Right lobe of liver (tissue), 6 donors: Measurements from ENCODE around the gene IFIT1. TPM values are rescaled to one million over a fixed set of nuclear protein-coding genes. Genes with fewer than 3 reads are reported as not detected.

Experiments
- ATAC-seq, 4 donors: fragments of 200-7000 bp; cut with Tn5 transposase; one replicate each; pipeline ENCODE4 v1.9.1; 2020; ENCODE audit warnings: mild to moderate bottlenecking in 4 of 4, moderate library complexity in 4 of 4
- DNase-seq, 3 donors: peaks; one replicate each; pipeline ENCODE4 v3.0.0-alpha.2; 2020
- H3K27ac ChIP-seq, 3 donors: fragments of 200-600 bp; one replicate each; pipeline ENCODE4 v1.8.0; 2022
- H3K27me3 ChIP-seq, 2 donors: fragments of 200-600 bp; one replicate each; pipeline ENCODE4 v1.8.0; 2022
- H3K36me3 ChIP-seq, 4 donors: fragments of 200-600 bp; sonication (generic) in 1 of 4; one replicate each; pipeline versions ENCODE4 v1.5.1 to v1.8.0; 2017 to 2022; ENCODE audit warnings: control low read depth in 1 of 4
- H3K4me1 ChIP-seq, 4 donors: fragments of 200-600 bp; sonication (generic) in 1 of 4; one replicate each; pipeline versions ENCODE4 v1.5.1 to v1.8.0; 2017 to 2022; ENCODE audit warnings: control low read depth in 1 of 4
- H3K4me3 ChIP-seq, 3 donors: fragments of 200-600 bp; one replicate each; pipeline ENCODE4 v1.8.0; 2022
- H3K9me3 ChIP-seq, 4 donors: fragments of 200-600 bp; sonication (generic) in 1 of 4; one replicate each; pipeline versions ENCODE4 v1.5.1 to v1.8.0; 2017 to 2022; ENCODE audit warnings: control low read depth in 1 of 4
- CTCF ChIP-seq, 4 donors: fragments of 200-600 bp in 3 of 4; fragments of 450-650 bp in 1 of 4; IDR thresholded peaks; one replicate each; pipeline versions ENCODE4 v1.5.1 to v1.8.0; 2016 to 2022; ENCODE audit warnings: antibody characterized with exemption in 4 of 4, mild to moderate bottlenecking in 2 of 4
- POLR2A ChIP-seq: fragments of 450-650 bp; IDR thresholded peaks from one replicate; pipeline ENCODE4 v1.6.1; 2017; ENCODE audit warnings: antibody characterized with exemption, mild to moderate bottlenecking
- WGBS: methylation state at CpG from one replicate; pipeline ENCODE4 v1.1.6; 2018; ENCODE audit warnings: low coverage, low lambda C conversion rate; ENCODE audit not compliant: insufficient coverage; ENCODE audit errors: missing lambda C conversion rate; 5-methylcytosine and 5-hydroxymethylcytosine counted together
- intact Hi-C, 2 donors: fragments of 100-400 bp; cut with DNase I; formaldehyde crosslinking; loops; one replicate each; pipeline versions ENCODE4 v1.11.2 to v1.14.1; 2022
- total RNA-seq, 6 experiments: library from RNA; depleted of rRNA in 2 of 6; stranded (reverse); fragments of >200 nt in 2 of 6; fragmentation: NEBNext Ultra II Directional in 3 of 6; extraction: Animal tissue kit (Norgen Biotek cat#: 25700) in 3 of 6; gene quantifications; one replicate each; pipeline versions ENCODE4 v1.1.0 to v1.2.4, GENCODE V29; 2016 to 2023
- donor health status: DM: no; HTN: yes; CAD: no.
- donor health status: DM: no; HTN: no; CAD: no.
- donor health status: DM: no; HTN: no; CAD: no.
- donor health status: DM: no; HTN: yes; CAD: no.
- donor health status: DM: no; HTN: yes; CAD: no.

IFIT1 gene
- total RNA-seq, 6 experiments from 2014 or later = 3.6 to 12.9 (median 10.0) TPM

GRCh38 chr10:89416465-89416864 lies 24.0 kb downstream of the IFIT1 start:
- WGBS = 38% methylated on average over 1 of the region's 1 CpG
- DNase-seq (no peak), ATAC-seq (no peak)
- no peaks in the 10 kb centered on the region for H3K9me3 ChIP-seq
- H3K36me3 ChIP-seq = no peaks in the 10 kb centered on the region
- H3K4me3 ChIP-seq = no peak overlapping the region
- peaks cover 0 to 19% (median 9%) of the 10 kb centered on the region in 4 donors for H3K4me1 ChIP-seq
- no peak overlapping the region for H3K27ac ChIP-seq
- TF ChIP-seq CTCF (IDR thresholded peaks at IDR 0.05) = no peak
- no peak for TF ChIP-seq POLR2A
- intact Hi-C loops = no loop called here
- no peaks in the 10 kb centered on the region for H3K27me3 ChIP-seq

GRCh38 chr10:89419548-89419947 lies 27.1 kb downstream of the IFIT1 start:
- DNase-seq (no peak), ATAC-seq (no peak)
- peaks cover 0 to 16% (median 7%) of the 10 kb centered on the region in 4 donors for H3K4me1 ChIP-seq
- no peaks in the 10 kb centered on the region for H3K27me3 ChIP-seq
- H3K9me3 ChIP-seq = no peaks in the 10 kb centered on the region
- WGBS = 59% methylated on average over 3 of the region's 3 CpGs
- no peak overlapping the region for H3K27ac ChIP-seq
- H3K4me3 ChIP-seq = no peak overlapping the region
- no peaks in the 10 kb centered on the region for H3K36me3 ChIP-seq
- intact Hi-C loops = no loop called here
- TF ChIP-seq CTCF (IDR thresholded peaks at IDR 0.05) = peak; percentile 9 to 25 (median 22)
- TF ChIP-seq POLR2A = no peak

- TF ChIP-seq POLR2A = no peak
- TF ChIP-seq CTCF (IDR thresholded peaks at IDR 0.05) = no peak
- ATAC-seq (no peak), DNase-seq (no peak)
- no peak overlapping the region for H3K4me3 ChIP-seq
- H3K9me3 ChIP-seq = no peaks in the 10 kb centered on the region
- H3K27ac ChIP-seq = no peak overlapping the region
- H3K27me3 ChIP-seq = no peaks in the 10 kb centered on the region
- 94% methylated on average over 2 of the region's 2 CpGs for WGBS
- H3K36me3 ChIP-seq = no peaks in the 10 kb centered on the region
- intact Hi-C loops = loop anchor here in 1 of 2 donors (10.0 kb wide), 1 partner anchor 144 kb away; no protein-coding TSS in a partner anchor
- peaks cover 0 to 23% (median 10%) of the 10 kb centered on the region in 4 donors for H3K4me1 ChIP-seq
These were observed 28.6 kb downstream of the IFIT1 start for GRCh38 chr10:89421018-89421476.

- H3K4me1 ChIP-seq = peaks cover 0 to 16% (median 5%) of the 10 kb centered on the region in 4 donors
- DNase-seq (peak in 2 of 3 donors; percentile 34 to 61), ATAC-seq (peak; percentile 71 to 85 (median 74))
- H3K27me3 ChIP-seq = no peaks in the 10 kb centered on the region
- TF ChIP-seq POLR2A (no peak), CTCF (IDR thresholded peaks at IDR 0.05) (no peak)
- WGBS = 34% methylated on average over 5 of the region's 5 CpGs
- H3K27ac ChIP-seq = peak overlapping the region in 2 of 3 donors; percentile 61 to 82
- intact Hi-C loops = loop anchor here in 1 of 2 donors (10.0 kb wide), 1 partner anchor 140 kb away; no protein-coding TSS in a partner anchor
- H3K4me3 ChIP-seq = no peak overlapping the region
- H3K9me3 ChIP-seq = no peaks in the 10 kb centered on the region
- no peaks in the 10 kb centered on the region for H3K36me3 ChIP-seq
These were observed 32.6 kb downstream of the IFIT1 start for GRCh38 chr10:89425000-89425399.
